HepG2 (cell line): Measurements from ENCODE around the gene PRR23B. TPM values are rescaled to one million over a fixed set of nuclear protein-coding genes. Genes with fewer than 3 reads are reported as not detected.

Experiments
- ATAC-seq: fragments of 200-7000 bp; cut with Tn5 transposase; 3 replicates; pipeline ENCODE4 v1.9.1; 2020; ENCODE audit warnings: mild to moderate bottlenecking, moderate library complexity
- BruUV-seq: library from RNA; stranded (reverse); fragments of 400-500 nt; replicated peaks from 2 replicates; lab custom pipeline; 2021; lab: Mats Ljungman, UMichigan
- CTCF ChIA-PET: fragments of 300-600 bp; formaldehyde crosslinking; extraction: SDS; loops from one replicate; lab custom pipeline; 2021; ENCODE audit warnings: low total read pairs, inconsistent platforms, low intra/inter-chr PET ratio; lab: Yijun Ruan, JAX
- POLR2A ChIA-PET: fragments of 350-600 bp; sonication (Branson Sonifier 250); formaldehyde crosslinking; loops from one replicate; lab custom pipeline; 2020; ENCODE audit warnings: antibody characterized with exemption, inconsistent platforms; lab: Yijun Ruan, JAX
- DNase-seq: peaks from one replicate; pipeline ENCODE4 v3.0.0-alpha.2; 2015; ENCODE audit warnings: low spot score
- FAIRE-seq: peaks from 3 replicates; lab custom pipeline; 2011; peaks lifted over from hg19 to GRCh38; lab: Jason Lieb, UNC
- H2AFZ ChIP-seq: one replicate; pipeline ENCODE4 v1.6.1; 2011; ENCODE audit warnings: low read length, inconsistent platforms
- H3K27ac ChIP-seq: fragments of 300-600 bp; 3 replicates; pipeline ENCODE4 v1.8.0; 2011; ENCODE audit warnings: mixed run types, mild to moderate bottlenecking, mixed read lengths, low read length, inconsistent platforms; ENCODE audit not compliant: insufficient read depth; ENCODE audit errors: extremely low read length
- H3K27me3 ChIP-seq, 2 experiments: fragments of 200-600 bp in 1 of 2; 2 replicates in 1 of 2; 3 replicates in 1 of 2; pipeline versions ENCODE4 v1.6.0 to v1.8.0; 2011; ENCODE audit warnings: low read length in 2 of 2, mild to moderate bottlenecking in 2 of 2, moderate library complexity in 2 of 2, inconsistent platforms in 1 of 2; ENCODE audit not compliant: insufficient read depth in 2 of 2, control insufficient read depth in 1 of 2
- H3K36me3 ChIP-seq, 2 experiments: fragments of 200-600 bp in 1 of 2; replicated peaks in 1 of 2; 2 replicates in 1 of 2; 3 replicates in 1 of 2; pipeline versions ENCODE4 v1.5.1 to v1.8.0; 2011; ENCODE audit warnings: low read length in 2 of 2, inconsistent platforms in 1 of 2; ENCODE audit not compliant: insufficient read depth in 2 of 2, control insufficient read depth in 1 of 2
- H3K4me1 ChIP-seq: 2 replicates; pipeline ENCODE4 v1.5.1; 2012; ENCODE audit warnings: low read length, inconsistent platforms; ENCODE audit not compliant: insufficient read depth
- H3K4me2 ChIP-seq: 2 replicates; pipeline ENCODE4 v1.6.0; 2011; ENCODE audit warnings: low read depth, low read length, inconsistent platforms
- H3K4me3 ChIP-seq, 3 experiments: fragments of 200-600 bp in 1 of 3; sonication (generic), shearing (Covaris generic) in 1 of 3; replicated peaks in 1 of 3; 2 replicates each; pipeline ENCODE4 v1.5.1; 2011 to 2016; ENCODE audit warnings: low read length in 3 of 3, inconsistent platforms in 2 of 3, low read depth in 2 of 3, mild to moderate bottlenecking in 2 of 3, control low read depth in 1 of 3, mixed read lengths in 1 of 3; ENCODE audit not compliant: insufficient read depth in 1 of 3
- H3K79me2 ChIP-seq: one replicate; pipeline ENCODE4 v1.6.1; 2011; ENCODE audit warnings: low read length, inconsistent platforms; ENCODE audit not compliant: insufficient read depth
- H3K9ac ChIP-seq: 2 replicates; pipeline ENCODE4 v1.6.0; 2011; ENCODE audit warnings: mild to moderate bottlenecking, low read depth, low read length, inconsistent platforms; ENCODE audit not compliant: insufficient read depth
- H3K9me3 ChIP-seq: 2 replicates; pipeline ENCODE4 v1.5.1; 2012; ENCODE audit warnings: mild to moderate bottlenecking, low read length
- H4K20me1 ChIP-seq: 2 replicates; pipeline ENCODE4 v1.6.0; 2011; ENCODE audit warnings: inconsistent platforms, mild to moderate bottlenecking, low read length, moderate library complexity; ENCODE audit not compliant: insufficient read depth
- SAP130 ChIP-seq: IDR thresholded peaks from 2 replicates; pipeline ENCODE4 v1.6.1; 2016; ENCODE audit warnings: low read depth
- SNAPC2 ChIP-seq: sonication (generic); formaldehyde crosslinking; IDR thresholded peaks from 2 replicates; pipeline ENCODE4 v1.8.1; 2022; ENCODE audit warnings: mild to moderate bottlenecking, missing genetic modification reagents
- TARDBP ChIP-seq: sonication (generic); formaldehyde crosslinking; IDR thresholded peaks from 2 replicates; pipeline ENCODE4 v1.8.0; 2022; ENCODE audit warnings: mild to moderate bottlenecking, missing genetic modification reagents
- ZBTB38 ChIP-seq: sonication (generic); formaldehyde crosslinking; IDR thresholded peaks from 2 replicates; pipeline ENCODE4 v1.5.1; 2020; ENCODE audit warnings: mild to moderate bottlenecking, missing genetic modification reagents
- ZNF737 ChIP-seq: sonication (generic); formaldehyde crosslinking; IDR thresholded peaks from 2 replicates; pipeline ENCODE4 v1.5.0; 2020; ENCODE audit warnings: missing genetic modification reagents, mild to moderate bottlenecking, borderline replicate concordance
- WGBS: methylation state at CpG from one replicate; pipeline ENCODE4 v1.1.6; 2017; ENCODE audit warnings: low lambda C conversion rate; 5-methylcytosine and 5-hydroxymethylcytosine counted together
- in situ Hi-C: cut with HindIII; loops from 2 replicates; pipeline ENCODE4 v1.10.0; 2017; ENCODE audit warnings: low pct_unique_long_range_greater_than_20kb; ENCODE audit not compliant: extremely low pct_ligation_motif_present
- intact Hi-C: fragments of 100-400 bp; cut with micrococcal nuclease; formaldehyde crosslinking; loops from one replicate; pipeline ENCODE4 v1.10.0; 2022; ENCODE audit not compliant: unreplicated experiment
- polyA plus RNA-seq, 8 experiments: library from polyadenylated mRNA; depleted of rRNA in 3 of 8; stranded (reverse) in 7 of 8; unstranded in 1 of 8; fragments of >200 nt; fragmentation: Illumina TruSeq in 4 of 8; extraction: Trizol in 4 of 8; gene quantifications; 2 replicates each; pipeline versions ENCODE4 v1.2.1 to v1.2.3, GENCODE V29; 2011 to 2016; ENCODE audit warnings: low read depth in 4 of 8, missing spikeins in 1 of 8, mixed read lengths in 1 of 8; ENCODE audit not compliant: insufficient read depth in 1 of 8
- total RNA-seq, 5 experiments: library from RNA; depleted of rRNA; stranded (reverse); fragments of >200 nt; fragmentation: Illumina TruSeq; extraction: Trizol; gene quantifications; 2 replicates each; pipeline ENCODE4 v1.2.3, GENCODE V29; 2016; ENCODE audit warnings: low read depth in 1 of 5
- TF ChIP-seq, protein P1 (sequence below): sonication (generic); formaldehyde crosslinking; IDR thresholded peaks from 2 replicates; pipeline ENCODE4 v1.4.0; 2020; ENCODE audit warnings: missing genetic modification reagents

Gene PRR23B
- total and polyA plus RNA-seq, 2 of the 13 experiments (the other 11 are each of a cell fraction or from before 2014, with no cell fraction given), result not detected

DNA sequence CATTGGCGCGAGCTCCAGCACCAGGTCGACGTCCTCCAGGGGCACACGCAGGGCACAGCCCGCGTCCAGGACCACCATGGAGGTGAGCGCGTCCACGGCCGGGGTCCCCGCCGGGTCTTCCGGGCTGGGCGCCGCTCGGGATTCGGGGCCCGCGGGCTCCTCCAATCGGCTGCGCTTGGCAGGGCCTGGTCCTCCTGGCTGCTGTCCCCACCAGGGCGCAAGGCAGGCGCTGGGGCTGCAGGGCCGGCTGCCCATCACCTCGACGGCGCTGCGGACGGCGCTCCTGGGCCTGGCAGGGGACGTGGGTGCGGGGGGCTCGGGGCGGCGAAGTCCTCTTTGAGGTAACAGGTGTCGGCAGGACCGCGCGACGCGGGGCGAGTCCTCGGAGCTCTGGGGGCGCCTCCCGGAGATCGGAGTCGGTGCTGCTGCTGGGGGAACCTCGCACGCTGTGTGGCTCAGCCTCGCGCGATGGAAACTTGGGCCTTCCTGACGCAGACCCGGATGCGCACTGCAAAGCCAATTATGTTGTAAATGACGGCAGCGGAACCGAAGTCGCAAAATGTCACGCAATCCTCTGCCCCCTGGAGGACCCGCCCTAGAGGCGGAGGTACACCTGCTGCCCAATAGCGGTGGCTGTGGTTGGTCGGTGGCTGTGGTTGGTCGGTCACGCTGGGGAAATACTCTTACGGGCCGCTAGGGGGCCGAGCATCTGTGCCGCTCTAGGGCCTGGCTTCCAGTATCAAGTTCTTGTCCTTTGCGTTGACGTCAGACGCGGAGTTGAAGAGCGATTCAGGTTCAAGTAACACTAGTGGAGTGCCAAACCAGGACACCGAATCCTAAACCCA is 23.9 kb upstream of the PRR23B start, which contains the start of gene PRR23C:
PRR23C (minus strand) TSS at position 527 of the 845 bp plus-strand sequence; CDS start at position 255, 272 bp downstream.
- ChIA-PET POLR2A (no interaction called here), CTCF (no interaction called here)
- H3K79me2 ChIP-seq, result no peaks in the 10 kb centered on the region
- no peak within 1 kb of the TSS for H3K4me3 ChIP-seq
- H4K20me1 ChIP-seq, result no peaks in the 10 kb centered on the region
- TF ChIP-seq SNAPC2 (CRISPR knock-in tag) (no peak), TARDBP (no peak), SAP130 (CRISPR knock-in tag) (no peak), ZBTB38 (CRISPR knock-in tag) (no peak), ZNF737 (no peak)
- TF ChIP-seq, protein P1, sequence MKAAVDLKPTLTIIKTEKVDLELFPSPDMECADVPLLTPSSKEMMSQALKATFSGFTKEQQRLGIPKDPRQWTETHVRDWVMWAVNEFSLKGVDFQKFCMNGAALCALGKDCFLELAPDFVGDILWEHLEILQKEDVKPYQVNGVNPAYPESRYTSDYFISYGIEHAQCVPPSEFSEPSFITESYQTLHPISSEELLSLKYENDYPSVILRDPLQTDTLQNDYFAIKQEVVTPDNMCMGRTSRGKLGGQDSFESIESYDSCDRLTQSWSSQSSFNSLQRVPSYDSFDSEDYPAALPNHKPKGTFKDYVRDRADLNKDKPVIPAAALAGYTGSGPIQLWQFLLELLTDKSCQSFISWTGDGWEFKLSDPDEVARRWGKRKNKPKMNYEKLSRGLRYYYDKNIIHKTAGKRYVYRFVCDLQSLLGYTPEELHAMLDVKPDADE, result no peak
- H3K27me3 ChIP-seq, result no peaks in the 10 kb centered on the region
- H3K9me3 ChIP-seq, result no peaks in the 10 kb centered on the region
- no peak within 1 kb of the TSS for H3K4me2 ChIP-seq
- H3K27ac ChIP-seq, result no peak within 1 kb of the TSS
- in situ Hi-C loops, result no loop called here
- DNase-seq (no peak), ATAC-seq (no peak), FAIRE-seq (no peak)
- 92% methylated on average over 43 of the region's 77 CpGs for WGBS
- H3K4me1 ChIP-seq, result no peaks in the 10 kb centered on the region
- no peaks in the 10 kb centered on the region for H3K36me3 ChIP-seq
- H3K9ac ChIP-seq, result no peak within 1 kb of the TSS
- intact Hi-C loops, result no loop called here
- no peak within 1 kb of the TSS for H2AFZ ChIP-seq
- BruUV-seq, result no TSS peak
